Measurements from ENCODE around the gene AMZ2. TPM values are rescaled to one million over a fixed set of nuclear protein-coding genes. Genes with fewer than 3 reads are reported as not detected.
A peak's percentile ranks its signal among the peaks of the same experiment; 100 is the strongest.

Gene AMZ2
- total and polyA plus RNA-seq, 4 donors: 27.1 to 55.2 (median 44.9) TPM

DNA sequence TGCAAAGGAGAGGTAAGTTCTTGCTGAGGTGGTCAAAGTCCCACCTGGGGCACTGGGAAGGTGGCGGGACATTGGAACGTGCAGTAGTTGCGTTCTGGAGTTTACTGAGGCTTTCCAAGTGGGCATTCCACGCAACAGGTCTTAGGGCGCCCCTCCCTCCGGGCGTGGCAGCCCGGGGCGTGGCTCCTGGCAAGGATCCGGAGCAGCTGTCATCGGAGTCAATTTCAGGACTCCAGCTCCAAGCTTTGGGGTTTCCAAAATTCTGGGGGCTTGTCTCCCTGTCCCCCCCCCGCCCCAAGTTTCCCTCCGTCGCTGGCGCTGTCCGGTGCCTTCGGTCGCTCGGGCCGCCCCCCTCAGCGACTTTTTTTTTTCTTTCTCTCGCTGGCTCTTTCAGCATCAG, 43.1 kb upstream of the AMZ2 start:
- Histone ChIP-seq H3K27ac (ENCODE audit: low read depth in 1 of 2, low read length in 1 of 2) (peak overlapping the region in 1 of 2 donors; percentile 90), H3K4me3 (peak overlapping the region; percentile 74), H3K36me3 (ENCODE audit: control insufficient read depth in 4 of 4, insufficient read depth in 4 of 4, low read length in 4 of 4) (no peaks in the 10 kb centered on the region), H3K4me1 (ENCODE audit: control insufficient read depth in 5 of 5, insufficient read depth in 5 of 5, low read length in 5 of 5) (peaks cover 0 to 16% (median 10%) of the 10 kb centered on the region in 5 donors), H3K9me3 (ENCODE audit: control insufficient read depth in 4 of 4, insufficient read depth in 3 of 4, low read length in 3 of 4) (no peaks in the 10 kb centered on the region), H3K27me3 (ENCODE audit: control insufficient read depth in 3 of 3, insufficient read depth in 3 of 3, low read length in 2 of 3) (peaks cover 0 to 13% (median 12%) of the 10 kb centered on the region in 3 donors), H3K9ac (ENCODE audit: insufficient read depth in 1 of 2, low read length in 2 of 2) (no peak overlapping the region)
- TF ChIP-seq, protein P1, sequence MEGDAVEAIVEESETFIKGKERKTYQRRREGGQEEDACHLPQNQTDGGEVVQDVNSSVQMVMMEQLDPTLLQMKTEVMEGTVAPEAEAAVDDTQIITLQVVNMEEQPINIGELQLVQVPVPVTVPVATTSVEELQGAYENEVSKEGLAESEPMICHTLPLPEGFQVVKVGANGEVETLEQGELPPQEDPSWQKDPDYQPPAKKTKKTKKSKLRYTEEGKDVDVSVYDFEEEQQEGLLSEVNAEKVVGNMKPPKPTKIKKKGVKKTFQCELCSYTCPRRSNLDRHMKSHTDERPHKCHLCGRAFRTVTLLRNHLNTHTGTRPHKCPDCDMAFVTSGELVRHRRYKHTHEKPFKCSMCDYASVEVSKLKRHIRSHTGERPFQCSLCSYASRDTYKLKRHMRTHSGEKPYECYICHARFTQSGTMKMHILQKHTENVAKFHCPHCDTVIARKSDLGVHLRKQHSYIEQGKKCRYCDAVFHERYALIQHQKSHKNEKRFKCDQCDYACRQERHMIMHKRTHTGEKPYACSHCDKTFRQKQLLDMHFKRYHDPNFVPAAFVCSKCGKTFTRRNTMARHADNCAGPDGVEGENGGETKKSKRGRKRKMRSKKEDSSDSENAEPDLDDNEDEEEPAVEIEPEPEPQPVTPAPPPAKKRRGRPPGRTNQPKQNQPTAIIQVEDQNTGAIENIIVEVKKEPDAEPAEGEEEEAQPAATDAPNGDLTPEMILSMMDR (IDR thresholded peaks at IDR 0.05; ENCODE audit: control extremely low read depth, extremely low read depth): no peak
- WGBS, 2 donors: 0 to 3% methylated on average over 20 to 22 of the region's 22 CpGs
- DNase-seq (peak in 1 of 3 donors; percentile 41), ATAC-seq (ENCODE audit: insufficient read depth, low FRiP score) (peak; percentile 55)

DNA sequence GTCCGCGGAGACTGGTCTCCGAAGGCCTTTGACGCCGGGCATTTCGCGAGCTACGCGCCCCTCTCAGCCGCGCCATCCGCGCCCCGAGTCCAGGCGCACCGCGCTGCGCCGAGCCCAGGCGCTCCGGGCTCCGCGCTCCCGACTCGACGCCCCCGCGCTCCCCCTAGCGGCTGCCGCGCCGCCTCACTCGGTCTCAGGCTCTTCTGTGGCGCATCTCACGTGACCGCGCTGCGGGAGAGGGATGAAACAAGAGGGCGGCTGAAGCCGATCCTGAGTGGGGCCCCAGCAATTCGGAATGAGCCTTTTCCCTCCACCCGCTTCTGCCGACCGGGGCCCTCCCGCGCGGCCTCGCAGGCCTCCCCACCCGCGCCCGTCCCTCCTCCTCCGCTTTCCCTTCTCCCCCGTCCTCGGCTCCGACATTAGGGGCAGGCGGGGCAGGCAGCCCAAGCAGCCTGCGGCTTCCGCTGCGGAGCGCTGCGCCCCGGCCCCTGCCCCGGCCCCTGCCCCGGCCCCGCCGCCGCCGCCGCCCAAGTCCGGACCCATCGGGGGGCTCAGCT, 42.5 kb upstream of the AMZ2 start:
- peak overlapping the region; percentile 74 for H3K4me3 ChIP-seq
- H3K36me3 ChIP-seq (ENCODE audit: control insufficient read depth in 4 of 4, insufficient read depth in 4 of 4, low read length in 4 of 4): peaks cover 0 to 2% (median under 1%) of the 10 kb centered on the region in 4 donors
- peaks cover 0 to 7% (median 6%) of the 10 kb centered on the region in 3 donors for H3K27me3 ChIP-seq (ENCODE audit: control insufficient read depth in 3 of 3, insufficient read depth in 3 of 3, low read length in 2 of 3)
- peak overlapping the region; percentile 83 to 90 for H3K27ac ChIP-seq (ENCODE audit: low read depth in 1 of 2, low read length in 1 of 2)
- peak; percentile 90 for ATAC-seq (ENCODE audit: insufficient read depth, low FRiP score)
- no peaks in the 10 kb centered on the region for H3K9me3 ChIP-seq (ENCODE audit: control insufficient read depth in 4 of 4, insufficient read depth in 3 of 4, low read length in 3 of 4)
- DNase-seq: peak; percentile 93 to 96 (median 93)
- no peak overlapping the region for H3K9ac ChIP-seq (ENCODE audit: insufficient read depth in 1 of 2, low read length in 2 of 2)
- TF ChIP-seq, protein P1 (IDR thresholded peaks at IDR 0.05; ENCODE audit: control extremely low read depth, extremely low read depth): peak; percentile 73
- 1% methylated on average over 56 to 71 of the region's 71 CpGs for WGBS, 2 donors
- peaks cover 0 to 12% (median 9%) of the 10 kb centered on the region in 5 donors for H3K4me1 ChIP-seq (ENCODE audit: control insufficient read depth in 5 of 5, insufficient read depth in 5 of 5, low read length in 5 of 5)

DNA sequence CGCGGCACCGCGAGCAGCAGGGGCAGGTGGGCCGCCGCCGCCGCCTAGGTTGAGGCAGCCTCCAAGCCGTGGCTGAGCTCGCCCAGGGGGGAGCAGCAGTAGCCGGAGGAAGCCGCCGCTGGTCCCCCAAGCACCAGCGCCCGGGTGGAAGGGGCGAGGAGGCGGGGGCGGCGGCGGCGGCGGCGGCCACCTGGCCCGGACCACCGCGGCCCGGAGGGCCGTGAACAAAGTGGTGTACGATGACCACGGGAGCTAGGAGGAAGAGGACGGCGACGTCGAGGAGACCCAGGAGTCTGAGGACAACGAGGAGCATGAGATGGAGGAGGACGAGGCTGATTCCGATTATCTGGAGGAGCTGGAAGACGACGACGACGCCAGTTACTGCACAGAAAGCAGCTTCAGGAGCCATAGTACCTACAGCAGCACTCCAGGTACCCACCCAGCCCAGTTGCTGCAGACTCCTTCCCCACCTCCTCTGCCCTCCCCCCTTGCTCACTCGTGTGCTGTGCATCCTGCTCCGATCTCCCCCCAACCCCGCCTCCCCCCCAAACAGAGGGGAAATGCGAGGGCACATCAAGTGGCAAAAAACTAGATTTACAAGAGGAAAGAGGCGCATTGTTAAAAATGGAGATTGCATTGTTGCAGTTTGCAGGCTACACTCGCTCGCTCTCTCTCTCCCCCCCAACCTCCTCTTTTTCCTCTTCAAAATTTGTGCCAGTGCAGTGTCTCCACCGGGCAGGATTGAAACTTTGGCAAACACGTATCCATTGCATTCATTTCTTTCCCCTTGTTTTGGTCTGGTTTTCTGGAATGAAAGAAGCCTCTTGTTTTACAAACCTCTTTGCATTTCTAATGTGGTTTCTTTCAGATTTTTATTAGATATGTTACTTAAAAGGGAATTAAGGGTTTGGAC, 41.8 kb upstream of the AMZ2 start:
- 1% methylated on average over 38 to 49 of the region's 50 CpGs for WGBS, 2 donors
- ATAC-seq (ENCODE audit: insufficient read depth, low FRiP score) (peak; percentile 8), DNase-seq (peak; percentile 52 to 57 (median 52))
- Histone ChIP-seq H3K27me3 (ENCODE audit: control insufficient read depth in 3 of 3, insufficient read depth in 3 of 3, low read length in 2 of 3) (peaks cover 0 to 2% (median 2%) of the 10 kb centered on the region in 3 donors), H3K27ac (ENCODE audit: low read depth in 1 of 2, low read length in 1 of 2) (peak overlapping the region; percentile 83 to 90), H3K36me3 (ENCODE audit: control insufficient read depth in 4 of 4, insufficient read depth in 4 of 4, low read length in 4 of 4) (peaks cover 0 to 5% (median 2%) of the 10 kb centered on the region in 4 donors), H3K4me3 (peak overlapping the region; percentile 74), H3K9ac (ENCODE audit: insufficient read depth in 1 of 2, low read length in 2 of 2) (peak overlapping the region in 1 of 2 donors; percentile 36), H3K4me1 (ENCODE audit: control insufficient read depth in 5 of 5, insufficient read depth in 5 of 5, low read length in 5 of 5) (peaks cover 0 to 6% (median 3%) of the 10 kb centered on the region in 5 donors), H3K9me3 (ENCODE audit: control insufficient read depth in 4 of 4, insufficient read depth in 3 of 4, low read length in 3 of 4) (no peaks in the 10 kb centered on the region)
- TF ChIP-seq, protein P1 (IDR thresholded peaks at IDR 0.05; ENCODE audit: control extremely low read depth, extremely low read depth): no peak
